ENCODE measurements around the gene SRCAP. TPM values are rescaled to one million over a fixed set of nuclear protein-coding genes. Genes with fewer than 3 reads are reported as not detected.

Gene SRCAP
- total RNA-seq, 1 experiment from 2014 or later, result 58.5 TPM

DNA sequence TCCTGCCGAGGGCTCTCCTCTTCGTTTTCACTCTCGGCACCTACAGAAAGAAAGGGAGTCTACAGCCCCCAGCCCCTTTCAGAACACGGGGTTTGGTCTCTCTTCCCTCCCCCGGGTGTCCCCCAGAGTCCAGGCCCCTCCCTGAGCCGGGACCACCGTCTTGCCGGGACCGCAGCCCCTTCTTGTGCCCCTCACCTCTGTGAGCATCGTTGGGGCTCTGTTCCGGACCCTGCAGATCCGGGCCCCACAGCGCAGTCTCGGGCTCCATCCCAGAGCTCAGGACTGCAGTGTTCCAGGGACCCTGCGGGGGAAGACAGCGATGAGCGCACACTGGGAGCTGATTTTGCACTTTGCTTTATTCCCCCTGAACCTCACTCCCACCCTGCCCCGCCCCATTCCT, 85.2 kb downstream of the SRCAP start:
- H3K4me3 Mint-ChIP-seq, result no peak overlapping the region
- no peak for ATAC-seq
- no peak overlapping the region for H3K27ac Mint-ChIP-seq
- ChIA-PET CTCF (interaction anchor here (1.4 to 2.8 kb wide), 2 partner anchors 22 to 30 kb away, joined by 7 to 13 read pairs; no protein-coding TSS in a partner anchor), POLR2A (no interaction called here)
- peaks cover 16% of the 10 kb centered on the region for H3K4me1 Mint-ChIP-seq
- TF ChIP-seq ZNF416 (CRISPR knock-in tag; IDR thresholded peaks at IDR 0.05), result no peak
- TF ChIP-seq, protein P1, sequence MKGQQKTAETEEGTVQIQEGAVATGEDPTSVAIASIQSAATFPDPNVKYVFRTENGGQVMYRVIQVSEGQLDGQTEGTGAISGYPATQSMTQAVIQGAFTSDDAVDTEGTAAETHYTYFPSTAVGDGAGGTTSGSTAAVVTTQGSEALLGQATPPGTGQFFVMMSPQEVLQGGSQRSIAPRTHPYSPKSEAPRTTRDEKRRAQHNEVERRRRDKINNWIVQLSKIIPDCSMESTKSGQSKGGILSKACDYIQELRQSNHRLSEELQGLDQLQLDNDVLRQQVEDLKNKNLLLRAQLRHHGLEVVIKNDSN (CRISPR knock-in tag; IDR thresholded peaks at IDR 0.05), result no peak
- no peak for TF ChIP-seq GABPB1 (CRISPR knock-in tag; IDR thresholded peaks at IDR 0.05)
- TF ChIP-seq GRHL2 (CRISPR knock-in tag; IDR thresholded peaks at IDR 0.05; ENCODE audit: insufficient replicate concordance, severe bottlenecking), result no peak
- TF ChIP-seq, protein P2, sequence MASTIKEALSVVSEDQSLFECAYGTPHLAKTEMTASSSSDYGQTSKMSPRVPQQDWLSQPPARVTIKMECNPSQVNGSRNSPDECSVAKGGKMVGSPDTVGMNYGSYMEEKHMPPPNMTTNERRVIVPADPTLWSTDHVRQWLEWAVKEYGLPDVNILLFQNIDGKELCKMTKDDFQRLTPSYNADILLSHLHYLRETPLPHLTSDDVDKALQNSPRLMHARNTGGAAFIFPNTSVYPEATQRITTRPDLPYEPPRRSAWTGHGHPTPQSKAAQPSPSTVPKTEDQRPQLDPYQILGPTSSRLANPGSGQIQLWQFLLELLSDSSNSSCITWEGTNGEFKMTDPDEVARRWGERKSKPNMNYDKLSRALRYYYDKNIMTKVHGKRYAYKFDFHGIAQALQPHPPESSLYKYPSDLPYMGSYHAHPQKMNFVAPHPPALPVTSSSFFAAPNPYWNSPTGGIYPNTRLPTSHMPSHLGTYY (CRISPR knock-in tag; IDR thresholded peaks at IDR 0.05), result no peak
- TF ChIP-seq, protein P3, sequence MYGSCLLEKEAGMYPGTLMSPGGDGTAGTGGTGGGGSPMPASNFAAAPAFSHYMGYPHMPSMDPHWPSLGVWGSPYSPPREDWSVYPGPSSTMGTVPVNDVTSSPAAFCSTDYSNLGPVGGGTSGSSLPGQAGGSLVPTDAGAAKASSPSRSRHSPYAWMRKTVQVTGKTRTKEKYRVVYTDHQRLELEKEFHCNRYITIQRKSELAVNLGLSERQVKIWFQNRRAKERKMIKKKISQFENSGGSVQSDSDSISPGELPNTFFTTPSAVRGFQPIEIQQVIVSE (CRISPR knock-in tag; IDR thresholded peaks at IDR 0.05; ENCODE audit: borderline replicate concordance), result no peak
- TF ChIP-seq, protein P4, sequence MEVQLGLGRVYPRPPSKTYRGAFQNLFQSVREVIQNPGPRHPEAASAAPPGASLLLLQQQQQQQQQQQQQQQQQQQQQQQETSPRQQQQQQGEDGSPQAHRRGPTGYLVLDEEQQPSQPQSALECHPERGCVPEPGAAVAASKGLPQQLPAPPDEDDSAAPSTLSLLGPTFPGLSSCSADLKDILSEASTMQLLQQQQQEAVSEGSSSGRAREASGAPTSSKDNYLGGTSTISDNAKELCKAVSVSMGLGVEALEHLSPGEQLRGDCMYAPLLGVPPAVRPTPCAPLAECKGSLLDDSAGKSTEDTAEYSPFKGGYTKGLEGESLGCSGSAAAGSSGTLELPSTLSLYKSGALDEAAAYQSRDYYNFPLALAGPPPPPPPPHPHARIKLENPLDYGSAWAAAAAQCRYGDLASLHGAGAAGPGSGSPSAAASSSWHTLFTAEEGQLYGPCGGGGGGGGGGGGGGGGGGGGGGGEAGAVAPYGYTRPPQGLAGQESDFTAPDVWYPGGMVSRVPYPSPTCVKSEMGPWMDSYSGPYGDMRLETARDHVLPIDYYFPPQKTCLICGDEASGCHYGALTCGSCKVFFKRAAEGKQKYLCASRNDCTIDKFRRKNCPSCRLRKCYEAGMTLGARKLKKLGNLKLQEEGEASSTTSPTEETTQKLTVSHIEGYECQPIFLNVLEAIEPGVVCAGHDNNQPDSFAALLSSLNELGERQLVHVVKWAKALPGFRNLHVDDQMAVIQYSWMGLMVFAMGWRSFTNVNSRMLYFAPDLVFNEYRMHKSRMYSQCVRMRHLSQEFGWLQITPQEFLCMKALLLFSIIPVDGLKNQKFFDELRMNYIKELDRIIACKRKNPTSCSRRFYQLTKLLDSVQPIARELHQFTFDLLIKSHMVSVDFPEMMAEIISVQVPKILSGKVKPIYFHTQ (CRISPR knock-in tag; IDR thresholded peaks at IDR 0.05), result no peak
- TF ChIP-seq, protein P5, sequence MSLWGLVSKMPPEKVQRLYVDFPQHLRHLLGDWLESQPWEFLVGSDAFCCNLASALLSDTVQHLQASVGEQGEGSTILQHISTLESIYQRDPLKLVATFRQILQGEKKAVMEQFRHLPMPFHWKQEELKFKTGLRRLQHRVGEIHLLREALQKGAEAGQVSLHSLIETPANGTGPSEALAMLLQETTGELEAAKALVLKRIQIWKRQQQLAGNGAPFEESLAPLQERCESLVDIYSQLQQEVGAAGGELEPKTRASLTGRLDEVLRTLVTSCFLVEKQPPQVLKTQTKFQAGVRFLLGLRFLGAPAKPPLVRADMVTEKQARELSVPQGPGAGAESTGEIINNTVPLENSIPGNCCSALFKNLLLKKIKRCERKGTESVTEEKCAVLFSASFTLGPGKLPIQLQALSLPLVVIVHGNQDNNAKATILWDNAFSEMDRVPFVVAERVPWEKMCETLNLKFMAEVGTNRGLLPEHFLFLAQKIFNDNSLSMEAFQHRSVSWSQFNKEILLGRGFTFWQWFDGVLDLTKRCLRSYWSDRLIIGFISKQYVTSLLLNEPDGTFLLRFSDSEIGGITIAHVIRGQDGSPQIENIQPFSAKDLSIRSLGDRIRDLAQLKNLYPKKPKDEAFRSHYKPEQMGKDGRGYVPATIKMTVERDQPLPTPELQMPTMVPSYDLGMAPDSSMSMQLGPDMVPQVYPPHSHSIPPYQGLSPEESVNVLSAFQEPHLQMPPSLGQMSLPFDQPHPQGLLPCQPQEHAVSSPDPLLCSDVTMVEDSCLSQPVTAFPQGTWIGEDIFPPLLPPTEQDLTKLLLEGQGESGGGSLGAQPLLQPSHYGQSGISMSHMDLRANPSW (CRISPR knock-in tag; conservative IDR thresholded peaks at IDR 0.05; ENCODE audit: low read depth), result no peak
- TF ChIP-seq, protein P6, sequence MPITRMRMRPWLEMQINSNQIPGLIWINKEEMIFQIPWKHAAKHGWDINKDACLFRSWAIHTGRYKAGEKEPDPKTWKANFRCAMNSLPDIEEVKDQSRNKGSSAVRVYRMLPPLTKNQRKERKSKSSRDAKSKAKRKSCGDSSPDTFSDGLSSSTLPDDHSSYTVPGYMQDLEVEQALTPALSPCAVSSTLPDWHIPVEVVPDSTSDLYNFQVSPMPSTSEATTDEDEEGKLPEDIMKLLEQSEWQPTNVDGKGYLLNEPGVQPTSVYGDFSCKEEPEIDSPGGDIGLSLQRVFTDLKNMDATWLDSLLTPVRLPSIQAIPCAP (CRISPR knock-in tag; IDR thresholded peaks at IDR 0.05), result no peak
- TF ChIP-seq RELA (CRISPR knock-in tag; IDR thresholded peaks at IDR 0.05; ENCODE audit: borderline replicate concordance), result no peak
- TF ChIP-seq MXD4 (CRISPR knock-in tag; IDR thresholded peaks at IDR 0.05; ENCODE audit: borderline replicate concordance), result no peak
- no peaks in the 10 kb centered on the region; the same call in 1 of the 2 replicates for H3K27me3 Mint-ChIP-seq (ENCODE audit: low read depth)
- DNase-seq (ENCODE audit: low spot score), result no peak
- H3K36me3 Mint-ChIP-seq, result peaks cover 14% of the 10 kb centered on the region
- no peaks in the 10 kb centered on the region for H3K9me3 Mint-ChIP-seq

DNA sequence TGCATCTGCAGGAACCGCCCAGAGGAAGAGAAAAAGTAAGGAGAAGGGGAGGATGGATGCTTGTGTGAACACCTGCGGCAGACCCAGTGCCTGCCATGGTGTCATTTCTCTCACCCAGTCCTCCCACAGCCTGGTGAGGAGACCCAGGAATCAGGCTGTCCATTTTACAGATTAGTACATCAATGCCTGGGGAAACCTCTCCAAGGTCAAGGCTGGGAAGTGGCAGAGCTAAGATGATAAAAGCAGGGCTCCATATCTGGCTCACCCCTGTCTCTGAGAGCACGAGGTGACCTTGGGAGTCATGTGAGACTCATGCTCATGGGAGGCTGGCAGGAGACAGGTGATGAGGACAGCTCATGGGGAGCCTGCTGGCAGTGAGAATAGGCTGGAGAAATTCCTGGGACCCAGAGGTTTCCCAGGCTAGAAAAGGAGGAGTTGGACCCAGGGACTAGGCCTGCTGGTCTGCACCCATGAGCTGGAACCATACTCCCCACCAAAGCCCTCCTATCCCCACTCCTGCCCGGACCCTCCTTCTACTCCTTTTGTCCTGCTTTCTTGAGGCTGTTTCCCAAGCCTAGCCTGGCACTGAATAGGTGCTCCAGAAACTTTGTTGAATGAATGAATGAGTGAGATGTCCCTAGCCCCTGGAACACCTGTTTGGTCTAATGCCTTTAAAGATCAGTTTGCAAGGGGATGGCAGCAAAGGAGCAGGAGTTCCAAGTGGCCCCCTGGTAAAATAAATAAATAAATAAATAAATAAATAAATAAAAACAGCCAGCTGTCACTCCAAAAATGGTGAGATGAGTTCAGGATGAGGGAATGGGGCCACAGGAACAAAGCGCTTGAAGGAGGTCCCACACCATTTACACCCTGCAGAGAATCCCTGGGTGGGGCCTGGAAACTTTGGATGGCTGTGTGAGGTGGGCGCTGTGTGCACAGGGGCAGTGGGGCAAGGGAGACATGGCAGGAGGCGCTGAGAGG, 86.4 kb downstream of the SRCAP start:
- CTCF ChIA-PET, result interaction anchor here (1.0 to 1.4 kb wide), 2 partner anchors 20 kb away, joined by 4 to 7 read pairs; no protein-coding TSS in a partner anchor
- H3K27ac Mint-ChIP-seq, result no peak overlapping the region
- POLR2A ChIA-PET, result no interaction called here
- ATAC-seq (no peak), DNase-seq (ENCODE audit: low spot score) (no peak)
- no peaks in the 10 kb centered on the region for H3K9me3 Mint-ChIP-seq
- peaks cover 13% of the 10 kb centered on the region for H3K4me1 Mint-ChIP-seq
- H3K36me3 Mint-ChIP-seq, result peaks cover 14% of the 10 kb centered on the region
- H3K4me3 Mint-ChIP-seq, result peak overlapping the region; percentile 84
- no peaks in the 10 kb centered on the region; the same call in 1 of the 2 replicates for H3K27me3 Mint-ChIP-seq (ENCODE audit: low read depth)
- no peak for TF ChIP-seq CREB1 (CRISPR knock-in tag; IDR thresholded peaks at IDR 0.05)
- TF ChIP-seq, protein P4 (CRISPR knock-in tag; IDR thresholded peaks at IDR 0.05), result no peak
- TF ChIP-seq EMX1 (CRISPR knock-in tag; IDR thresholded peaks at IDR 0.05), result no peak
- no peak for TF ChIP-seq JAZF1 (CRISPR knock-in tag; IDR thresholded peaks at IDR 0.05)
- TF ChIP-seq KAT7 (CRISPR knock-in tag; IDR thresholded peaks at IDR 0.05; ENCODE audit: borderline replicate concordance), result no peak
- TF ChIP-seq TEAD4 (CRISPR knock-in tag; IDR thresholded peaks at IDR 0.05), result no peak
- TF ChIP-seq, protein P7, sequence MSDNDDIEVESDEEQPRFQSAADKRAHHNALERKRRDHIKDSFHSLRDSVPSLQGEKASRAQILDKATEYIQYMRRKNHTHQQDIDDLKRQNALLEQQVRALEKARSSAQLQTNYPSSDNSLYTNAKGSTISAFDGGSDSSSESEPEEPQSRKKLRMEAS (CRISPR knock-in tag; IDR thresholded peaks at IDR 0.05), result no peak

Measured in WTC11 (cell line).